Measurements from ENCODE around the gene NOS2. TPM values are rescaled to one million over a fixed set of nuclear protein-coding genes. Genes with fewer than 3 reads are reported as not detected.
A peak's percentile ranks its signal among the peaks of the same experiment; 100 is the strongest.
"Not testable (repeated sequence)": the region's sequence is repeated elsewhere in the genome, so short reads cannot be mapped to it uniquely, and the experiment has no call there.

NOS2 gene
- total RNA-seq, 4 donors from 2014 or later: 0.40 to 20.3 (median 2.2) TPM

DNA sequence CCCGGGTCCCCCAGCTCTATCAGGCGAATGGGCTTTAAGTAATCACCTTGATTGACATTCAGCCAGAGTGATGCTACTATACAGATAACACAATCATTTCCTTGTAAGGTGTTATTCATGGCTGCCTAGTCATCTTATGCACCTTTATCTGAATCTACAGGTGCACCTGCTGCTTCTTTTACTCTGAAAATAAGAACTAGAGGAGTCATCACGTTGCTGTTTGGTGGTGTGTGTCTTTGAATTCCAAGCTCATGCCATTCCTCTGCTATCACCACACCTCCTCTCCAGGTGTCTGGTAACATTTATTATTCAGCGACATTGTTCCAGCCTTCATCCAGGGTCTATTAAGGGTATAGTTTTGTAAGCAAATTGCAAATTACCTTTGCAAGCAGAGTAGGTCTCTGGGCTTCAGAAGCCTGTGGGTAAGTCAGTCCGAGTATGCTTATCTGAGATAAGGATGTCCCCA is 51.9 kb downstream of the NOS2 start:
- Histone ChIP-seq H3K27me3 (no peaks in the 10 kb centered on the region), H3K4me3 (no peak overlapping the region), H3K4me1 (no peaks in the 10 kb centered on the region), H3K36me3 (no peaks in the 10 kb centered on the region), H3K27ac (no peak overlapping the region), H3K9me3 (no peaks in the 10 kb centered on the region)
- intact Hi-C loops (cut with DNase I; ENCODE audit: low total_unique reads) (no loop called here), in situ Hi-C loops (cut with MboI; ENCODE audit: low pct_ligation_motif_present in 1 of 4, low pct_unique_long_range_greater_than_20kb in 1 of 4, low sequenced_read_pairs in 3 of 4) (loop anchor here in 3 of 4 donors (10.0 to 25.0 kb wide), 2 partner anchors 84 to 386 kb away; no protein-coding TSS in a partner anchor)
- WGBS, 2 donors (ENCODE audit: low coverage in 1 of 2): 47 to 62% methylated on average over 5 of the region's 5 CpGs
- TF ChIP-seq POLR2AphosphoS5 (IDR thresholded peaks at IDR 0.05): no peak
- TF ChIP-seq, protein P1, sequence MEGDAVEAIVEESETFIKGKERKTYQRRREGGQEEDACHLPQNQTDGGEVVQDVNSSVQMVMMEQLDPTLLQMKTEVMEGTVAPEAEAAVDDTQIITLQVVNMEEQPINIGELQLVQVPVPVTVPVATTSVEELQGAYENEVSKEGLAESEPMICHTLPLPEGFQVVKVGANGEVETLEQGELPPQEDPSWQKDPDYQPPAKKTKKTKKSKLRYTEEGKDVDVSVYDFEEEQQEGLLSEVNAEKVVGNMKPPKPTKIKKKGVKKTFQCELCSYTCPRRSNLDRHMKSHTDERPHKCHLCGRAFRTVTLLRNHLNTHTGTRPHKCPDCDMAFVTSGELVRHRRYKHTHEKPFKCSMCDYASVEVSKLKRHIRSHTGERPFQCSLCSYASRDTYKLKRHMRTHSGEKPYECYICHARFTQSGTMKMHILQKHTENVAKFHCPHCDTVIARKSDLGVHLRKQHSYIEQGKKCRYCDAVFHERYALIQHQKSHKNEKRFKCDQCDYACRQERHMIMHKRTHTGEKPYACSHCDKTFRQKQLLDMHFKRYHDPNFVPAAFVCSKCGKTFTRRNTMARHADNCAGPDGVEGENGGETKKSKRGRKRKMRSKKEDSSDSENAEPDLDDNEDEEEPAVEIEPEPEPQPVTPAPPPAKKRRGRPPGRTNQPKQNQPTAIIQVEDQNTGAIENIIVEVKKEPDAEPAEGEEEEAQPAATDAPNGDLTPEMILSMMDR (IDR thresholded peaks at IDR 0.05): no peak
- no peak for TF ChIP-seq POLR2A (IDR thresholded peaks at IDR 0.05)
- no peak for TF ChIP-seq EP300 (IDR thresholded peaks at IDR 0.05; ENCODE audit: low read depth)
- DNase-seq: no peak

DNA sequence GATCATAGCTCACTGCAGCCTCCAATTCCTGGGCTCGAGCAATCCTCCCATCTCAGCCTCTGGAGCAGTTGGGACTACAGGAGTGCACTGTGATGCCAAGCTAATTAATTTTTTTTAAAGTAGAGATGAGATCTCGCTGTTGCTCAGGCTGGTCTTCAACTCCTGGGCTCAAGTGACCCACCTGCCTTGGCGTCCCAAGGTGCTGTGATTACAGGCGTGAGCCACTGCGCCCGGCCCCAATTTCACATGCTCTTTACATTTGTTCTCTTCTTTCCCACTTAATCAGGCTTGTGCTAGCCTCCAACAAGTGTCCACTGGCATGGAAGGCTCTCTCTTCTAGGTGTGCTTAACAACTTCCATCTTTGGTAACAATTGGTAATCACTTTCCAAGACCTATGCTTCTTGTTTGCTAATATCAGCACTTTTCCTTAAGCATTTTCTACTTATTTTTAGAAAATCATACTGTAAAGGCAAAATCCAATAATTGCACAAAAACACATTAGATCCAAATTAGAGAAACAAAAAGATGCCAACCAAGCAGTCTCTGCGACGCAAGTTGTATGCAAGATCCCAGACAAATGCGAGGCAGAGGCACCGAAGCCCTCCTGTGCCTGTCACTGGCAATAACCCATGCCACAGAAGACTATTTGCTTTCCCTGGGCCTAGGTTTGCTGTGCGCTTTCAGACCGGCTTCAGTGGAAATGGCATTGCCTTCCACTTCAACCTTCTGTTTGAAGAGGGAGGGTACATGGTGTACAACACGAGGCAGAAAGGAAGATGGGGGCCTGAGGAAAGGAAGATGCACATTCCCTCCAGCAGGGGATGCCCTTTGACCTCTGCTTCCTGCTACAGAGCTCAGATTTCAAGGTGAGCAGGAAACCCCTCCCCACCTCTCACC is 52.6 kb downstream of the NOS2 start:
- in situ Hi-C loops (cut with MboI; ENCODE audit: low pct_ligation_motif_present in 1 of 4, low pct_unique_long_range_greater_than_20kb in 1 of 4, low sequenced_read_pairs in 3 of 4): loop anchor here in 3 of 4 donors (10.0 to 25.0 kb wide), 2 partner anchors 83 to 385 kb away; no protein-coding TSS in a partner anchor

DNA sequence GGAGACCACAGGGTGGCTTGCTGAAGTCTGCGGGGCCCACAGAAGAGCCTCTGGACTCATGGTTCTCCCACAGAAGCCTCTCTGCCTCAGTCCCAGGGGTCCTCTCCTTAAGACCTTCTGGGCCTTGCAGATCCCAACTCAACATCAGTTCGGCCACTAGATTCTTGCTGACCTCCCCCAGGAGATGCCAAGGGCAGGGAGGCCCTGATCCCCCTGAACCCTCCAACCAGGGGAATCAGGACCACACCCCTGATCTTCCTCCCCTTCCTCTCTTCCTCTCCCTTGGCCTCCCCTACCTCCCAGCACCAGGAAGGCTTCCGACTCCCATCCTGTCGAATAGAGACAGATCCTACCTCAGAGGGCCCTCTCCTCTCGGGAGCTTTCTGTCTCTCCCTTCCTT is 53.4 kb downstream of the NOS2 start:
- no peaks in the 10 kb centered on the region for H3K27me3 ChIP-seq
- no peak overlapping the region for H3K27ac ChIP-seq
- H3K36me3 ChIP-seq: no peaks in the 10 kb centered on the region
- TF ChIP-seq, protein P1 (IDR thresholded peaks at IDR 0.05): no peak
- no peak for TF ChIP-seq EP300 (IDR thresholded peaks at IDR 0.05; ENCODE audit: low read depth)
- TF ChIP-seq POLR2AphosphoS5 (IDR thresholded peaks at IDR 0.05): no peak
- no peak for TF ChIP-seq POLR2A (IDR thresholded peaks at IDR 0.05)
- in situ Hi-C loops (cut with MboI; ENCODE audit: low pct_ligation_motif_present in 1 of 4, low pct_unique_long_range_greater_than_20kb in 1 of 4, low sequenced_read_pairs in 3 of 4): loop anchor here in 3 of 4 donors (10.0 to 25.0 kb wide), 2 partner anchors 82 to 385 kb away; no protein-coding TSS in a partner anchor
- DNase-seq: no peak
- intact Hi-C loops (cut with DNase I; ENCODE audit: low total_unique reads): no loop called here
- no peak overlapping the region for H3K4me3 ChIP-seq
- 91 to 100% methylated on average over 3 to 5 of the region's 5 CpGs for WGBS, 2 donors (ENCODE audit: low coverage in 1 of 2)
- no peaks in the 10 kb centered on the region for H3K4me1 ChIP-seq
- no peaks in the 10 kb centered on the region for H3K9me3 ChIP-seq

More for the DNA sequence above, 52.6 kb downstream of the NOS2 start:
- Histone ChIP-seq H3K36me3 (no peaks in the 10 kb centered on the region), H3K4me3 (no peak overlapping the region), H3K27me3 (no peaks in the 10 kb centered on the region), H3K9me3 (no peaks in the 10 kb centered on the region), H3K27ac (no peak overlapping the region), H3K4me1 (no peaks in the 10 kb centered on the region)
- no peak for DNase-seq
- intact Hi-C loops (cut with DNase I; ENCODE audit: low total_unique reads): no loop called here
- 90 to 97% methylated on average over 4 to 13 of the region's 13 CpGs for WGBS, 2 donors (ENCODE audit: low coverage in 1 of 2)
- TF ChIP-seq EP300 (IDR thresholded peaks at IDR 0.05; ENCODE audit: low read depth): no peak
- TF ChIP-seq, protein P1 (IDR thresholded peaks at IDR 0.05): peak in 3 of 5 experiments; percentile 12 to 33 (median 15)
- no peak for TF ChIP-seq POLR2AphosphoS5 (IDR thresholded peaks at IDR 0.05)

DNA sequence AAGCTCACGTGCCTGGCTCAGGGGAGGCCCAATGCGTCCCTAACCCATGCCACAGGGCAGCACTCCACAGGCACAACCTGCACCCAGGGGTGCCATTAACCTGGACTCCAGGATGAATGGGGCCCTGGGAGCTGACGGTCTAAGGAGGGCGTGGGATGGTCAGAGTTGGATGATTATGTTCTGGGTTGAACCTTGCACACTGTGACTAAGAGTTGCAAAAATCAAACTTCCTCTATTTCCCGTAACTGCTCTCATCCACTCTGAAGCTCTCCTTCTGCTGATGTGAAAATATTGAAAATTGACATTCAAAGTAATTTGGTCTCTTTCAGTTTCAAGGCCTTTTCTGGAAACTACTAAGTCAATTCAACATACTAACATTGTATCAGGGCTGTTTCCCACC is 54.0 kb downstream of the NOS2 start:
- DNase-seq; H3K27ac ChIP-seq; H3K9me3 ChIP-seq; intact Hi-C loops (cut with DNase I; ENCODE audit: low total_unique reads); H3K27me3 ChIP-seq; H3K4me1 ChIP-seq; H3K4me3 ChIP-seq; H3K36me3 ChIP-seq: not testable (repeated sequence)
- in situ Hi-C loops (cut with MboI; ENCODE audit: low pct_ligation_motif_present in 1 of 4, low pct_unique_long_range_greater_than_20kb in 1 of 4, low sequenced_read_pairs in 3 of 4): loop anchor here in 3 of 4 donors (10.0 to 25.0 kb wide), 2 partner anchors 82 to 384 kb away; no protein-coding TSS in a partner anchor
- WGBS, 2 donors (ENCODE audit: low coverage in 1 of 2): 71 to 80% methylated on average over 1 of the region's 5 CpGs

DNA sequence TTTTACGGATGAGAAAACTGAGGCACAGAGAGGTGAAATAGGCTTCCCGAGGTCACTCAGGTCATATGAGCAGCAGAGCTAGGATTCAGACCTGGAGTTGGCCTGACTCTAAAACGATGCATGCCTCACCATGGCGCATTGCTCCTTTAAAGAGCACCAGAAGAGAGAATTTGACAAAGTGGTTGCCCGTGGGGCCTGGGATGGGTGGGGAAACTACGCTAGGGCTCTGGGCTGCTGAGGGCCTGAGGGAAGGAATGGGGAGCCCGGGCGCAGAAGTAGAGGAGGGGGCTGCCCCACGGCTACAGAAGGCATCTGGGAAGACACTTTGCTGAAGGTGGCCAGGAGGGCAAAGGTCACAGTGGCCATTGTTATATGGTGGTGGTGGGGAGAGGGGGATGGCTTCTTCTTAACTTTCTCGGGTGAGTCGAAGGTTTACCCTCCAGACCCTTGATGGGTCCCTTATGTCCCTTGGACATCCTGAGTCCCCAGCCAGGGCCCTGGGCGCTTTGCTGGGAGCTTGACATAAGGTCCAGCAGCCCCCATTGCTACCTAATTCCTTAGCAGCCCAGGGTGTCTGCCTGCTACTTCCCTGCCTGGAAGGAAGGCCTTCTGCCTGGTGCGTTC is 55.0 kb downstream of the NOS2 start:
- intact Hi-C loops (cut with DNase I; ENCODE audit: low total_unique reads); H3K27ac ChIP-seq; H3K4me1 ChIP-seq; H3K36me3 ChIP-seq; H3K4me3 ChIP-seq; DNase-seq; H3K27me3 ChIP-seq; H3K9me3 ChIP-seq: not testable (repeated sequence)
- 87 to 90% methylated on average over 3 to 13 of the region's 13 CpGs for WGBS, 2 donors (ENCODE audit: low coverage in 1 of 2)
- in situ Hi-C loops (cut with MboI; ENCODE audit: low pct_ligation_motif_present in 1 of 4, low pct_unique_long_range_greater_than_20kb in 1 of 4, low sequenced_read_pairs in 3 of 4): loop anchor here in 3 of 4 donors (10.0 to 25.0 kb wide), 2 partner anchors 81 to 383 kb away; no protein-coding TSS in a partner anchor

All from transverse colon (tissue), 4 donors.